Astrocyte (in vitro differentiated cells and primary cell): ENCODE results near the gene DAB2. TPM values are rescaled to one million over a fixed set of nuclear protein-coding genes. Genes with fewer than 3 reads are reported as not detected.

ENCODE experiments used
- DNase-seq: peaks from one replicate; pipeline ENCODE4 v3.0.0-alpha.2; 2010; ENCODE audit warnings: low read depth
- FAIRE-seq: peaks from 2 replicates; lab custom pipeline; 2011; peaks lifted over from hg19 to GRCh38; lab: Jason Lieb, UNC
- H2AFZ ChIP-seq: 2 replicates; pipeline ENCODE4 v1.6.0; 2012; ENCODE audit warnings: low read depth, low read length, inconsistent platforms
- H3K27ac ChIP-seq: 2 replicates; pipeline ENCODE4 v1.5.1; 2011; ENCODE audit warnings: low read depth, low read length, inconsistent platforms
- H3K27me3 ChIP-seq: 2 replicates; pipeline ENCODE4 v1.6.0; 2011; ENCODE audit warnings: low read length, inconsistent platforms; ENCODE audit not compliant: insufficient read depth
- H3K36me3 ChIP-seq: 2 replicates; pipeline ENCODE4 v1.5.1; 2011; ENCODE audit warnings: low read length, inconsistent platforms; ENCODE audit not compliant: insufficient read depth
- H3K4me1 ChIP-seq: 2 replicates; pipeline ENCODE4 v1.5.1; 2011; ENCODE audit warnings: low read length, inconsistent platforms; ENCODE audit not compliant: insufficient read depth
- H3K4me2 ChIP-seq: 2 replicates; pipeline ENCODE4 v1.6.0; 2012; ENCODE audit warnings: low read length, inconsistent platforms
- H3K4me3 ChIP-seq: 2 replicates; pipeline ENCODE4 v1.5.1; 2011; ENCODE audit warnings: low read depth, mild to moderate bottlenecking, low read length, inconsistent platforms; ENCODE audit not compliant: insufficient read depth
- H3K79me2 ChIP-seq: 2 replicates; pipeline ENCODE4 v1.6.0; 2012; ENCODE audit warnings: mild to moderate bottlenecking, low read length, inconsistent platforms; ENCODE audit not compliant: insufficient read depth
- H3K9ac ChIP-seq: 2 replicates; pipeline ENCODE4 v1.6.0; 2012; ENCODE audit warnings: mild to moderate bottlenecking, low read length, inconsistent platforms
- H3K9me3 ChIP-seq: 2 replicates; pipeline ENCODE4 v1.5.1; 2012; ENCODE audit warnings: low read depth, mild to moderate bottlenecking, low read length, inconsistent platforms; ENCODE audit not compliant: insufficient read depth
- H4K20me1 ChIP-seq: 2 replicates; pipeline ENCODE4 v1.6.0; 2012; ENCODE audit warnings: low read length, inconsistent platforms; ENCODE audit not compliant: insufficient read depth
- H3K27ac Mint-ChIP-seq: one replicate; pipeline ENCODE4 v1.8.0; 2021; ENCODE audit warnings: mild to moderate bottlenecking, mixed read lengths; ENCODE audit not compliant: unreplicated experiment
- H3K27me3 Mint-ChIP-seq: one replicate; pipeline ENCODE4 v1.8.0; 2021; ENCODE audit warnings: low read depth, mixed read lengths; ENCODE audit not compliant: unreplicated experiment
- H3K36me3 Mint-ChIP-seq: one replicate; pipeline ENCODE4 v1.8.0; 2021; ENCODE audit warnings: low read depth, mixed read lengths; ENCODE audit not compliant: unreplicated experiment
- H3K4me1 Mint-ChIP-seq: one replicate; pipeline ENCODE4 v1.8.0; 2021; ENCODE audit warnings: low read depth, mixed read lengths; ENCODE audit not compliant: unreplicated experiment
- H3K4me3 Mint-ChIP-seq: one replicate; pipeline ENCODE4 v1.8.0; 2021; ENCODE audit warnings: mild to moderate bottlenecking, moderate library complexity, mixed read lengths; ENCODE audit not compliant: unreplicated experiment
- H3K9me3 Mint-ChIP-seq: one replicate; pipeline ENCODE4 v1.8.0; 2021; ENCODE audit warnings: mild to moderate bottlenecking, mixed read lengths; ENCODE audit not compliant: unreplicated experiment
- CTCF ChIP-seq: IDR thresholded peaks from 2 replicates; pipeline ENCODE4 v1.5.1; 2011; ENCODE audit warnings: low read depth, mild to moderate bottlenecking, inconsistent platforms, low read length, moderate library complexity; ENCODE audit not compliant: insufficient read depth
- EZH2 ChIP-seq: IDR thresholded peaks from 2 replicates; pipeline ENCODE4 v1.6.1; 2012; ENCODE audit warnings: mild to moderate bottlenecking, low read length, inconsistent platforms; ENCODE audit not compliant: insufficient read depth
- total RNA-seq: library from RNA; stranded (reverse); gene quantifications from 2 replicates; pipeline ENCODE4 v1.2.1, GENCODE V29; 2021

Gene DAB2
- total RNA-seq, 1 donor from 2014 or later = 84.5 TPM

- Histone ChIP-seq H3K27ac (no peak overlapping the region), H3K4me3 (no peak overlapping the region), H3K27me3 (peaks cover 2% of the 10 kb centered on the region), H2AFZ (no peak overlapping the region), H3K9ac (no peak overlapping the region), H3K4me1 (no peaks in the 10 kb centered on the region), H4K20me1 (no peaks in the 10 kb centered on the region), H3K36me3 (no peaks in the 10 kb centered on the region), H3K9me3 (no peaks in the 10 kb centered on the region), H3K79me2 (no peaks in the 10 kb centered on the region), H3K4me2 (no peak overlapping the region)
- no peak overlapping the region for H3K4me3 Mint-ChIP-seq
- no peak overlapping the region for H3K27ac Mint-ChIP-seq
- DNase-seq (no peak), FAIRE-seq (no peak)
- no peaks in the 10 kb centered on the region for H3K4me1 Mint-ChIP-seq
- peaks cover 14% of the 10 kb centered on the region for H3K9me3 Mint-ChIP-seq
- no peaks in the 10 kb centered on the region for H3K27me3 Mint-ChIP-seq
- H3K36me3 Mint-ChIP-seq = no peaks in the 10 kb centered on the region
- no peak for TF ChIP-seq CTCF
- TF ChIP-seq EZH2 = no peak
Measured at GRCh38 chr5:39349484-39349883, 75.3 kb downstream of the DAB2 start.

- Histone ChIP-seq H4K20me1 (no peaks in the 10 kb centered on the region), H3K4me2 (no peak overlapping the region), H3K27ac (no peak overlapping the region), H3K4me1 (no peaks in the 10 kb centered on the region), H3K36me3 (no peaks in the 10 kb centered on the region), H3K79me2 (no peaks in the 10 kb centered on the region), H3K9me3 (no peaks in the 10 kb centered on the region), H3K4me3 (no peak overlapping the region), H2AFZ (no peak overlapping the region), H3K27me3 (no peaks in the 10 kb centered on the region), H3K9ac (no peak overlapping the region)
- TF ChIP-seq EZH2 = no peak
- TF ChIP-seq CTCF = no peak
- DNase-seq (no peak), FAIRE-seq (no peak)
- H3K4me1 Mint-ChIP-seq = no peaks in the 10 kb centered on the region
- no peak overlapping the region for H3K27ac Mint-ChIP-seq
- H3K9me3 Mint-ChIP-seq = peaks cover 2% of the 10 kb centered on the region
- no peaks in the 10 kb centered on the region for H3K27me3 Mint-ChIP-seq
- H3K4me3 Mint-ChIP-seq = no peak overlapping the region
- no peaks in the 10 kb centered on the region for H3K36me3 Mint-ChIP-seq
Measured at GRCh38 chr5:39342460-39342859, 82.3 kb downstream of the DAB2 start.

- H3K4me3 ChIP-seq = no peak overlapping the region
- no peak overlapping the region for H3K27ac Mint-ChIP-seq
- H3K27me3 ChIP-seq = no peaks in the 10 kb centered on the region
- FAIRE-seq (no peak), DNase-seq (no peak)
- no peak overlapping the region for H3K4me3 Mint-ChIP-seq
- peaks cover 2% of the 10 kb centered on the region for H3K9me3 Mint-ChIP-seq
- no peaks in the 10 kb centered on the region for H3K36me3 ChIP-seq
- H3K27me3 Mint-ChIP-seq = no peaks in the 10 kb centered on the region
- no peak overlapping the region for H3K4me2 ChIP-seq
- H3K4me1 ChIP-seq = no peaks in the 10 kb centered on the region
- TF ChIP-seq CTCF = no peak
- TF ChIP-seq EZH2 = no peak
- no peaks in the 10 kb centered on the region for H3K9me3 ChIP-seq
- H3K79me2 ChIP-seq = no peaks in the 10 kb centered on the region
- no peak overlapping the region for H3K9ac ChIP-seq
- no peaks in the 10 kb centered on the region for H3K4me1 Mint-ChIP-seq
- no peak overlapping the region for H3K27ac ChIP-seq
- H3K36me3 Mint-ChIP-seq = no peaks in the 10 kb centered on the region
- H4K20me1 ChIP-seq = no peaks in the 10 kb centered on the region
- H2AFZ ChIP-seq = no peak overlapping the region
Measured at GRCh38 chr5:39341896-39342295, 82.9 kb downstream of the DAB2 start.
